Measurements from ENCODE around the gene ARMC2.
"Not testable (repeated sequence)": the region's sequence is repeated elsewhere in the genome, so short reads cannot be mapped to it uniquely, and the experiment has no call there.

ARMC2 gene

GRCh38 chr6:108957221-108957620 is 109.0 kb downstream of the ARMC2 start:
- no peak for DNase-seq

- DNase-seq = no peak
Observed at GRCh38 chr6:108958900-108959770, 110.9 kb downstream of the ARMC2 start.

GRCh38 chr6:108959972-108960582 is 111.9 kb downstream of the ARMC2 start:
- no peak for DNase-seq

DNA sequence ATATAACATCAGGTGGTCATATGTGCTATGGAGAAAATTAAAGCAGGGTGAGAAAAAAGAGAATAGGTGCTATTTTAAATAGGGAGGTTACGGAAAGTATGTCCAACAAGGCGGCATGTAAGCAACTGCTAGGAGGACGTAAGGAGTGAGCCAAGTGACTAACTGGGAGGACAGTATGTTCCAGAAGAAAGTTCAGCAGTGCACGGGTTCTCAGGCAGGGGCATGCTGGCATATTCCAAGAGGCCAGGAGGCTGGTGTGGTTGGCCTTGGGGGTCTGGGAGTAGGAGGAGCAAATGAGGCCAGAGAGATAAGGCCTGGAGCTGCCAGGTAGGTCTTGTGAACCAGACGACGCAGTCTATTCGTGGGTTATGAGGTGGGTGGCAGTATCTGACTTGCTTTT is 112.4 kb downstream of the ARMC2 start:
- DNase-seq = no peak

GRCh38 chr6:108961077-108961476 is 112.9 kb downstream of the ARMC2 start:
- no peak for DNase-seq

GRCh38 chr6:108961985-108962384 is 113.8 kb downstream of the ARMC2 start:
- no peak for DNase-seq

DNA sequence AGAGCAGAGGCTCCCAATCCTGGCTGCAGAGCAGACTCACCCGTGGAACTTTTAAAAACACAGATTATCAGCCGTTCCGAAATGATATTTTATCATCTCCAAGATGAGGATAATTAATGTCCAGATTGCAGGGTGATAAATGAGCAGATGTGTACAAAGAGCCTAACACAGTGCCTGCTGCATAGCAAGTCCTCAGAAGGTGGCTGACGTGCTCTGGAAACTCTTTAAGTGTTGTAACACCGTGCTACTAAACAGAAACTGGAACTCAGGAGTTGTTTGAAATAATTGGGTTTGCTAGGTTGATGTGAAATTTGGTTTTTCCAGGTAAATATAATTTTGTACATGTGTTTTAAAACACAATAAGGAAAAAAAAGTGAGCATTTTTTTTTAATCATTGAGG is 118.0 kb downstream of the ARMC2 start:
- no peak for DNase-seq

GRCh38 chr6:108966855-108967755 is 118.9 kb downstream of the ARMC2 start:
- DNase-seq = peak; percentile 19

GRCh38 chr6:108968325-108969316 is 120.4 kb downstream of the ARMC2 start:
- no peak for DNase-seq

- DNase-seq = no peak
Observed at GRCh38 chr6:108969776-108970175, 121.6 kb downstream of the ARMC2 start.

DNA sequence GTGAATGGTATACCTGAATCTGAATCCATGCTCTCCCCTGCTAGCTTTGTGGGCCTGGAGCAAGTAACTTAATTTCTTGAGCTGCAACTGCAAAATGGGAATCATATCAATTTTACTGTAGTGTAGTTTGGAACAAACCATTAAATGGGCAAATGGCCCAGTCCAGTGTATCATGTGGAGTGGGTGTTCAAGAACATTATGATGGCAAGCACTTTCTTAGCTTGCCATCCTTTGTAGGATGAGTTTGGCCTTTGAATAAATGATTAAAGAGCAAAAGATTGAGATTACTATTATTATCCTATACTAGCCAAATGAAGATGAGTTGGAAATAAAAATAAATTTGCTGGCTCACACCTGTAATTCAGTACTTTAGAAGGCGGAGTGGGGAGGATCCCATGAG is 126.0 kb downstream of the ARMC2 start:
- DNase-seq = no peak

- DNase-seq = not testable (repeated sequence)
Observed at GRCh38 chr6:108978638-108979037, 130.4 kb downstream of the ARMC2 start.

- no peak for DNase-seq
Observed at GRCh38 chr6:108982154-108983113, 134.2 kb downstream of the ARMC2 start.

DNA sequence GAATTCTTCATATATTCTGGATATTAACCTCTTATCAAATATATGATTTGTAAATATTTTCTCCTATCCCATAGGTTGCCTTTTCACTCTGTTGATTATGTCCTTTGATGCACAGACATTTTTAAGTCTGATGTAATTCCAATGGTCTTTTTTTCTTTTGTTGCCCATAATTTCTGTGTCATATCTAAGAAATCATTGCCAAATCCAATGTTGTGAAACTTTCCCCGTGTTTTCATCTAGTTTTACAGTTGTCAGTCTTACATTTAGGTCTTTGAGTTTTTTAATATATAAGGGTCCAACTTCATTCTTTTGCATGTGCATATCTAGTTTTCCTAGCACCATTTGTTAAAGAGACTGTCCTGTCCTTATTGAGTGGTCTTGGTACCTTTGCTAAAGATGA is 134.9 kb downstream of the ARMC2 start:
- DNase-seq = no peak

DNA sequence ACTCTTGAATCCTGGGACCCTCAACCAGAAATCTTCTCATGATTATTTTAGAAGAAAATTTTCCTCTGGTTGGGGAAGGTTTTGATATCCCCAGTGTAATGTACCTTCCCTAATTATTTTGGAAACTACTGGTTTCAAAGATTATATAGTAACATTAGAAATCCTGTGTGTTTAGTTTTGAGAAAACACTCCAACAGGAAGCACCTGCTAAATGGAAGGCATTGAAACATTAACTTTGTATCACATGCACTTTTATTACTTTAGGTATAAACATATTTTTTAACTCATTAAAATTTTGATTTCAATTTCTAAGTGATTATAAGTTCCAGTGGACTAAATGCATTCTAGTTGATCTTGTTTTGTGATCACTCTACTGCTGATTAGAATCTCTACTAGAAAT is 137.1 kb downstream of the ARMC2 start:
- no peak for DNase-seq

DNA sequence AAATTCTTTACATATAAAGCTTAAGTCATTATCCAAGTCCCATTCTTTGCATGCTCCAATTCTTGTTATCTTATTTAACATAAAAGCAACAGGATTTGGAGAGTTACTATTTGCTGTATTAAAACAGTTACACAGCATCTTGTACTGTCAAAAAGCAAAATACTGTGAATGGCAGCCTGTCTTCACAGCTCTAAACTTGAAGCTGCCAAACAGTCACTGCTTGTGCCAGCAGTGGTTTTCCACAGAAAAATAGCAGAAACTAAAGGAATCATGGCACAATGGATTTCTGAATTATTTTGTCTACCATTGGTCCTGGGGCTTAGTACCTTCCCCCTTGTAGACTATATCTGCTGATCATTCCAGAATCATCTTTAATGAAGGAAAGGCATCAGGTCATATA is 138.9 kb downstream of the ARMC2 start:
- no peak for DNase-seq

- no peak for DNase-seq
Observed at GRCh38 chr6:108988296-108988695, 140.1 kb downstream of the ARMC2 start.

GRCh38 chr6:108988765-108989164 is 140.5 kb downstream of the ARMC2 start:
- no peak for DNase-seq

DNA sequence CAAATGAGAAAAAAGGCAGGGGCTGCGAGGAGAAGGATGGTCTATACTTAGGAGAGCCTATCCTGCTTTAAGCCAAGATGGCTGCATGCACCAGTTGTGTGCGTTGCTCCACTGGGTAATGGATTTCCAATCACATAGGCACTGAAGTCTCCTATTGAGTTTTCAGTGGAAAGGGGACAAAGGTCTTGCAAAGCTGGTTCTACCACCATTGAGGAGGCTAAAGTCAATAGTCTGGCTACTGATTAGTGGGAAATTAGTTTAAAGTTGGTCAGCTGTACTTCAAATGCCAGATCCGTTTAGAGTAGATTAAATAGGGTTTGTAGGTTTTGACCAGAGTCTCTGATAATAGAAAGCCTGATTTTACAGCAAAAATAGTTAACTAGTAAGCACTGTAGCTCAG is 141.5 kb downstream of the ARMC2 start:
- no peak for DNase-seq

DNA sequence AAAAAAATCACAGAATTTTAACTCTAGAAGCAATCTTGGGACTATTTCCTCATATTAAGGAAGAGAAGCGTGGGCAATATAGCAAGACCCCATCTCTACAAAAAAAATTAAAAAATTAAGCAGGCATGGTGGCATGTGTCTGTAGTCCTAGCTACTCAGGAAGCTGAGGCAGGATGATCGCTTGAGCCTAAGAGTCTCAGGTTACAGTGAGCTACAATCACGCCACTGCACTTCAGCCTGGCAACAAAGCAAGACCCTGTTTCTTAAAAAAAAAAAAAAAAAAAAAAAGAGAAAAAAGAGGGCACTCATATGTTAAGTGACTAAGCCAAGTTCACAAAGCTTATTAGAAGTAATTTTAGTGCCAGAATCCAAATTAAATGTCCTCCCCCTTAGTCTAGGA is 145.7 kb downstream of the ARMC2 start:
- no peak for DNase-seq

DNA sequence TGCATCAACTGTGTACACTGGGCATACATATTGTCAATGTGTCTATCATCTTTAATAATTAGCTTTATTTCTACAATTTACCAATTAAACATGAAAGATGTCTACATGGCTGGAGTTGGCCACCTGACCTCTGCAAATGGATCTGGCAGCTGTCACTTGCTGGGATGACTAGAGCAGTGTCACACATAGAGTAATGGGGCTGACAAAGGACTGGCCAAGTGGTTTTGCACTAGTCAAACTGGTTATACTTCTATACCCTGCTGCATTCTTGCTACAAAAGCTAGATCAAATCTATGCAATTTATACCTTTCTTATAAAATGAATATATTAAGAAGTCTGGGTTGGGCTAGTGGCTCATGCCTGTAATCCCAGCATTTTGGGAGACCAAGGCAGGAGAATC is 147.1 kb downstream of the ARMC2 start:
- no peak for DNase-seq
